Measurements from ENCODE around the gene SEMA5A.

Gene SEMA5A

DNA sequence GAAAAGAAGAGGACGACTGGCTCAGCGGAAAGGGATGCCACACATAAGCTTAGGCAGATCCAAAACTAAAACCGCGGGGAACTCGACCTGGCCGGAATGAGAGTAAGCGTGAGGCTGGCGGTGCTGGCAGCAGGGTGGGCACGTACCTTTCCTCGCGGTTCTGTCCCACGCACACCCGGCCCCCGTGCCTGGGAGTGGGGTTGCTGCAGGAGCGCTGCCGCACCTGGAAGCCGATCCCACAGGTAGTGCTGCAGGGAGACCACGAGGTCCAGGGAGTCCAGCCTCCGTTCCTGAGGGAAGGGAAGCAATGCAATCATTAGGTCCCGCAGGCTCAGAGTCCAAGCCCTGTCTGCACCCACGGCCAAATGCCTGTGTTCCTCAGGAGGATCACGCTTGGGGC, 427.0 kb downstream of the SEMA5A start:
- TF ChIP-seq POLR2A (IDR thresholded peaks at IDR 0.05; ENCODE audit: low read length) (no peak), GATA1 (IDR thresholded peaks at IDR 0.05; ENCODE audit: low read depth, low read length) (no peak)
- DNase-seq, result no peak

DNA sequence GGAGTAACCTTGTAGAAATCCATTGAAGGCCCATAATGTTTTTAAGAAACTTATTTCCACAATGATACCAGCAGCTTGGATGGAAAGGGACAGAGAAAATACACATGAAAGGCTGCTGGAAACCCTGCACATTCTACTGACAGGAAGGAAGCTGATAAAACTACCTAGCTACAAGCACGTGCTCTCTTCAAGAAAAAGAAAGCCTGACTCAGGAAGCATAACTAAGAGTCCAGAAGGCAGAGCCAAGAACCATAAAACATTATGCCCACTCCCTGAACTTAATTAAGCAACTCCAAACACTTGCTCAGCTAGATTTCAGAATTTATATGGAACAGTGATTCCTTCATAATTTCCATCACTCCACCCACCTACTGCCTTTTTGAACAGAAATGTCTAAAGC, 430.8 kb downstream of the SEMA5A start:
- DNase-seq, result no peak
- TF ChIP-seq GATA1 (IDR thresholded peaks at IDR 0.05; ENCODE audit: low read depth, low read length) (no peak), POLR2A (IDR thresholded peaks at IDR 0.05; ENCODE audit: low read length) (no peak)

DNA sequence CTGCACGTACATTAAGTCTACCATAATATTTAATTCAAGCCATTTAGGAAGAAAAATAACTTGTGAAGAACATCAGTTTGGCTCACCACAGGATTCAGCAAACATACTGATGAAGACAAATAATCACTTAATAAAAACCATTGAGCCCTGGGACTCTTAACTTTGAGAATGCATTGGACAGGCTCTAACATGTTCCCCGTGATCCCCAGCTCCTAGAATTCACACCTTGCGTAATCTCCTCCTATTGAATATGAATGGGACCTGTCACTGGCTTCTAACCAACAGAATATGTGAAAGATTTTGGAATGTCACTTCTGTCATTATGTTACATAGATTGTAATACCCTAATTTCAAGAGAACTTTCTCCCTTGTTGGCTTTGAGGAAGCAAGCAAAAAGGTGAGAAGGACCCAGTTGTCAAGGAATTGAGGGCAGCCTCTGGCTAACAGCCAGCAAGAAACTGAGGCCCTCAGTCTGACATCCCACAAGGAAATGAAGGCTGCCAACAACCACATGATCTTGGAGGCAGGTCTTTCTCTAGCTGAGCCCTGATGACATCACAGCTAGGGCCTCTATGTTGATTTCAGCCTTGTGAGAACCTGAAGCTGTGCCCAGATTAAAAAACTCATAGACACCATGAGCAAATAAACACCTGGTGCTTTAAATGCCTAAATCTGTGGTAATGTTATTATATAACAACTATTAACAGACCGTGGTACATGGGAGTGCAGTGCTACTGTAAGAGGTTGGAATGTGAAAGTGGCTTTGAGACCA, 433.2 kb downstream of the SEMA5A start:
- no peak for TF ChIP-seq GATA1 (IDR thresholded peaks at IDR 0.05; ENCODE audit: low read depth, low read length)
- TF ChIP-seq POLR2A (IDR thresholded peaks at IDR 0.05; ENCODE audit: low read length), result no peak
- no peak for DNase-seq

DNA sequence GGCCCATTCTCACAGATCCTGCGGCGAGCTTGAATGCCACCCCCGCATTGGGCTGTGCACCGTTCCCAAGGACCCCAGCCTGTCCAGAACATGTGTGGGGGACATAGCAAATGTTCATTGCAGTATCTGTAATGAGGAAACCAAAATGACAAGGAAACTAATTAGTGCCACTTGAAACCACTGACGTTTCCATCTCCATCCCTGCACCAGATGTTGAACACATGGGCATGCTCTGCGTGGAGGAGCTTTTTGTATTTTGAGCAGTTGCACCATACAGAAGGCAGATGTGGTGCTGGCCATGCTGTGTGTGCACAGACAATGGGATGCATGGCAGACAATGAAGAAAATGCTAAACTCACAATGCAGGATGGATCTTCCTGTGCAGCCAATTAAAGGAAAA, 437.7 kb downstream of the SEMA5A start:
- no peak for DNase-seq
- TF ChIP-seq POLR2A (IDR thresholded peaks at IDR 0.05; ENCODE audit: low read length) (no peak), GATA1 (IDR thresholded peaks at IDR 0.05; ENCODE audit: low read depth, low read length) (no peak)

DNA sequence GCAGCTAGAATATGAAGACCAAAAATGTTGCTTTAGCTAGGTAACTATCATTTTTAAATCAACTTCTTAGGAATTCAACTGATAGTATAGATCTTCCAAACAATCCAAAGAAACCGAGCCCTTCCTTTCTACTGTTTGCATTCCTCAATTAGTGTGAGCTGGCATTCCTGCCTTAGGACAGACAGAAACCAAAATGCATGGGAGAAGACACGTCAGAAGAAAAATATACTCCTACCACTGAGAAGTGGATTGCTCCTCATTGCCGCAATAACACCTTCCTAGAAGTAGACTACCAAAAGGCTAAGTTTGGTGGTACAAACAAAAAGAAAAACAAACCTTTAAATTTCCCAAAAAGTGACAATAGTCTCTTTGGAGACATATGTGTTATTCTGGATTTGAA, 440.0 kb downstream of the SEMA5A start:
- DNase-seq, result no peak
- no peak for TF ChIP-seq GATA1 (IDR thresholded peaks at IDR 0.05; ENCODE audit: low read depth, low read length)
- no peak for TF ChIP-seq POLR2A (IDR thresholded peaks at IDR 0.05; ENCODE audit: low read length)

DNA sequence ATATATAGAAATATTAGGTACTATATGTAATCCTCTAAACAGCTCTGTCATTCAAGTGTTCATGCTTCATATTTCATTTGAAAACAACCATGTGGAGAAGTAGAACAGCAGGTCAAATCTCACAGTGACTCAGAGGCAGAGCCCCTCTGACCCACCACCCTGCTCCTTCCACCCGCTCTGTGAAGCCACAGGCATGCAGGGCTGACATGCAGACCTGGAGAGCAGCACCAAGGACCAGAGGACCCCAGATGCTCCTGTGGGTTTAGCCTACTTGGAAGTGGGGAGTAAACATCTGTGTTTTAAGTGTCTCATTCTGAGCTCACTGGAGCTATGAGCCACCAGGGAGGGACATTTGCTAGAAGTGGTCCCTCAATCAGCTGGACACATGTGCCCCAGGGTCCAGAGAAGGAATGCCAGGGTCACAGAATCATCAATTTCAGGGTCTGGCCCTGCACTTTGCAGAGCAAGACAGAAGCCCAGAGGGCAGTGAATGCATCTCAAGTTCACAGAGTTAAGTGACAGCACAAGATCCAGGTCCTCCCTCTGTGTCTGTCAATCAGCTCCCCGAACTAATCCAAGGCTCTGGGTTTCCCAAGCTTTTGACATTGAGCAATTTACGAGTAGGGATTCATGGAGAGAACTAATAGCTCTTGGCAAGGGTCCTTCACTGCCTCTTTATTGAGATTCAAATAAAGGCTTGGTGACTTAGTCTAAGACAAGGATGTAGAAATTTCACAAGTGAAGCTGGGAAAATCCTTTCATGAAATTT, 441.1 kb downstream of the SEMA5A start:
- TF ChIP-seq GATA1 (IDR thresholded peaks at IDR 0.05; ENCODE audit: low read depth, low read length) (no peak), POLR2A (IDR thresholded peaks at IDR 0.05; ENCODE audit: low read length) (no peak)
- no peak for DNase-seq

DNA sequence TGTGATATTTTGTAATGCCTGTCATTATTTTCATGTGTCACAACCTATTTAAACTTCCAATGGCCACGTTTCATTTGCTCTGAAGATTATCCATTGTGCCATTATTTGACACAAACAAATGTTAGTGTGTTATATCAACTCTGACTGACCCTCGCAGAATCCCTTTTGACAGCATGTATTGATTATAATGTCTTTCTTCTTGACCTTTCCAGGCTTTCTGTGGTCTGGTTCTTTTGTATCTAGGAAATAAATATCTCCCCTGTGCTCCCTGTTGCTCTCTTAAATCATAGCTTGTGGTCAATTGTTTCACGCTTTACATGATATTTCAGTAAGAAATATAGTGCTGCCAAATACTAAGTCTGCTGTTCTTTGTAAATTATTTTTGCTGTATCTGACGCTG, 442.6 kb downstream of the SEMA5A start:
- TF ChIP-seq GATA1 (IDR thresholded peaks at IDR 0.05; ENCODE audit: low read depth, low read length) (no peak), POLR2A (IDR thresholded peaks at IDR 0.05; ENCODE audit: low read length) (no peak)
- DNase-seq, result no peak

DNA sequence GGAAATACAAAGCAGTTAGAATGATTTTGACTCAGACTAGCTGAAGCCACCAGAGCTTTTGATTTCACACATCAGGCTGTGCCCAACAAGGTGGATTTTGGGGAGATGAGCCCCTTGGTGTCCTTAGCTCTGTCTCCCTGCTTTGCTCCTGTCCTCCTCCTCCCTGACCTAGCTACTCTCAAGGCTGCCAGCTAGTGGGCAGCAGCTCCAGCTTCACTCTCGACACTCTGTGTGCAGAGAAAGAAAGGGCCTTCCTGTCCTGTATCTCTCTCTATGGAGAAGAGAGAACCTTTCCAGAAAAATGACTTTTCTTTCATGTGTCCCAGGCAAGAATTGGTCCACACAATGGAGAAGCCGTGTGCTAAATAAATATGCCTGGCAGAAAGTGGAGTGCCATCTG, 446.2 kb downstream of the SEMA5A start:
- TF ChIP-seq POLR2A (IDR thresholded peaks at IDR 0.05; ENCODE audit: low read length) (no peak), GATA1 (IDR thresholded peaks at IDR 0.05; ENCODE audit: low read depth, low read length) (no peak)
- DNase-seq, result no peak

DNA sequence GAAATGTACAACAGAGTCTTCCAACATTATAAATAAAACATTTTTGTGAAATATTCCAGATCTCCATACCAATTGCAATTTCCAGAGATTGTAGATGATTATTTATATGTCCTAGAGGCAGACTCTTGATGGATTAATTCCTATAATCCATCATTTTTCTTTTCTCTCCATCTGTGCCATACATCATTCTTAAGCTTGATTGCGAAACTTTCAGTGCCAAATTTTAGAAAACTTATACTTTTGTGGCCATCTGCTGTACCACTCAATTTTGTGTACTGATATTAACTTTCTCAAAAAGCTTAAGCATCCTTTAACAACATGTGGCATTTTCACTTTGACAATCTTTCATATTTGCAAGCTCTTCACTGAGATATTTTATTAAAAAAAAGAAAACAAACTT, 446.9 kb downstream of the SEMA5A start:
- no peak for DNase-seq
- no peak for TF ChIP-seq POLR2A (IDR thresholded peaks at IDR 0.05; ENCODE audit: low read length)
- TF ChIP-seq GATA1 (IDR thresholded peaks at IDR 0.05; ENCODE audit: low read depth, low read length), result no peak

DNA sequence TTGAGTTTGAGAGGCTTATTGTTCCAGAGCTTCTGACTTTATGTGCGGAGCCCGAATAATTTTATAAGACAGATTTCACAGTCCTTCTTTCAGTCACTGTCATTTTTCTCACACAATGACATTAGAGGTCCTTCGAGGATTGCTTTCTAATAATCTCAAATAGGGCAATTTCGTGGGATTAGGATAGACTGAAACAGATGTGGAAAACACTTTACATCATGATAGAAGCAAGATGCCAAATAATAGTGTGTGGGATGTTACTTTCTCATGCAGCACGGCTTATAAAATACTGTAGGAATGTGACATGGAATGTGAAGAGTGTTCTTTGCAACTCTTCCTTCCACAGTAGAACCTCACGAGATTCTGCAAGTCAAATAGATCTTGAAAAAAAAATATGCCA, 451.3 kb downstream of the SEMA5A start:
- TF ChIP-seq GATA1 (IDR thresholded peaks at IDR 0.05; ENCODE audit: low read depth, low read length) (no peak), POLR2A (IDR thresholded peaks at IDR 0.05; ENCODE audit: low read length) (no peak)
- DNase-seq, result no peak

DNA sequence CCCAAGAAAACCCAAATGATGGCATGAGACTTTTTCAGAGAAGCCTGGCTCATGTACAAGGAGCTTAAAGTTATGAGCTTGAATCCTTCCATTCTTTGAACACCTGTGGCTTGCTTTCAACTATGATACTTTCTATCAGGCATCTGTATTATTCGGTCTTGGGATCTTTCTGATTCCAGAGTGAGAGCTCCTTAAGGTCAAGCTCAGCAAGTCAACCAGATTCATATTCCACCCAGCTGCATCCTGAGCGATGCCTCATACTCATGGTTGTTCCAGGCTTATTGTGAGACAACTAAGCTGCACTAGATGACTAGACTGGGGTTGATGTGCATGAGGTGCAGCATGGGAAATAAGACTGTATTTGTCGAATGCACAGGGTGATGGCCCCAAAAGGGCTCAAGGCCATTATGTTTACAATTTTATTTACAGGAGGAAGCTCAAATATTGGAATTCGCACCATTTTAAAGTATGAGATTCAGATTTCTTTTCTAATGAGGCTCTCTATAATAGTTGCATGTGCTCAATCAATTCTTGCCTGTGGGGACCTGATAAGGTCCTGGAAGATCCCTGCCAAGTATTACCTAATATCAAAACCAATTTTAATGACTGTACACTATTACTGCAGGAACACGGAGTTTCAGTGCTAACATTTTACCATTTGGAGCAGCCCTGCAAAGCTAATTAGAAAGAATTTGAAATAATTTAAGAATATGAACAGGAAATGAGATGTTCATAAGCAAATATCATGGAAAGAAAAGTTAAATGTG, 453.8 kb downstream of the SEMA5A start:
- DNase-seq, result no peak
- TF ChIP-seq POLR2A (IDR thresholded peaks at IDR 0.05; ENCODE audit: low read length), result no peak
- no peak for TF ChIP-seq GATA1 (IDR thresholded peaks at IDR 0.05; ENCODE audit: low read depth, low read length)

DNA sequence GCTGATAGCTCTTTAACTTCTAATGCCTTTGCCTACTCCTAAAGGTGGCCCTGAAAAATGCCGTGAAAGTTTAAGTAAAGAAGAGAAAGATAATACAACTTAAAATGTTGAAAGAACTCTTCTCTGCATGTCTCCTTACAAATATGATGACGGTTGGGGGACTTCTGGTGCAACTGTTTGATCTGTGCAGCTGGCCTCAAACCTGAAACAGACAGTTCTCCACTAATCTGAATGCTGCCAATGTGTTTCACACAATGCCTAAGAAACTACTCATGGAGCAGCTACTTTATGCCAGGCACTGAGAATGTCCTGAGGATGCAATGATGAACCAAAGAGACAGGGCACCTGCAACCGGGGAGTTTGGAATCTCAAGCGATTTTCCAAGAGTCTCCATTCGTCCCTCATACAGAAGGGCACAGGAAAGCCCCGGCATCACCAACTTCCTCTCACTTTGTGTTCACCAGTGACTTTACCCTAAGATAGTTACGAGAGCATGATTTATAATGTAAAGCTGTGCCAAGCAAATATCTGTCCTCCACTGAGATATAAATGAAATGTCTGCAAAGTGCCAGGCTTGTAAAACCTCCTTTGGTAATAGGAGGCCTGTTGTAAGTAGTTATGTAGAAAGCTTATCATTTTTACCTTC, 455.4 kb downstream of the SEMA5A start:
- no peak for DNase-seq
- no peak for TF ChIP-seq POLR2A (IDR thresholded peaks at IDR 0.05; ENCODE audit: low read length)
- TF ChIP-seq GATA1 (IDR thresholded peaks at IDR 0.05; ENCODE audit: low read depth, low read length), result no peak

DNA sequence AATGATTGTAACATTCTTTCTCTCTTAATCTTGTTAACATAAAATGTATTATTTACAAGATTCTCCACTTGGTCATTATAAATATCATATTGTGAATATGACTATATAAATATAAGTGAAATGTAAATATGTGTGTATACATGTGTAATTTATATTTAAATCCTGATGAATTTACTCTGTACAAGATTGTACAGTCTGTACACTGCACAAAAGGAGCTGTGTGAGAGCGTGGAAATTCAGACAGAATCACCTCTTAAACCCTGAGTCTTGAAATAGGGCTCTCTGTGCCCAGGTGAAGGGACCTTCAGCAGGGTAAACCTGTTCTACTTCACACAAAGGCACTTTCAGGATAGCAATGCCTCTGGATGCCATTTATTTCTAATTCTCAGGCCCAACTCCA, 456.0 kb downstream of the SEMA5A start:
- DNase-seq, result no peak
- TF ChIP-seq POLR2A (IDR thresholded peaks at IDR 0.05; ENCODE audit: low read length) (no peak), GATA1 (IDR thresholded peaks at IDR 0.05; ENCODE audit: low read depth, low read length) (no peak)

DNA sequence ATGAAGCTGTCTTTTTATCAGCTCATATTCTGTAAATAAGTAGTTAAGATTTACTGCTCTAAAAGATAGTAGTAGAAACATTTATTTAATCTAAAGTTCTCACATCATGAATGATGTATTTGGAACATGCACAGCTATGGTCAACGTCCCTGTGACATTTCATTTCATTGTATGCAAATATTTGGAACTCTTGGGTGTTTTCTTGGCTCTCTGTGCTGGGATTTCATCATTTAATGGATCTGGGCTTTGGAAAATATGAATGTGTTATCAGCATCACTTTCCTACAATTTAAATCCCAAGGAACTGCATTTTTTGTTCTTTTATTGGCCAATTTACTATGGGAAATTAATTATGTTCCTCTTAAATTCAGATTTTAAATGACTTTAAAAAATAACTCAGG, 462.9 kb downstream of the SEMA5A start:
- TF ChIP-seq POLR2A (IDR thresholded peaks at IDR 0.05; ENCODE audit: low read length) (no peak), GATA1 (IDR thresholded peaks at IDR 0.05; ENCODE audit: low read depth, low read length) (no peak)
- no peak for DNase-seq

All from erythroblast (primary cell).